MM.1S (cell line): ENCODE measurements around the gene PSMB5.

ENCODE experiments used
- CTCF ChIP-seq: fragments of 300-600 bp; sonication (generic); IDR thresholded peaks from 2 replicates; pipeline ENCODE4 v1.5.1; 2016; ENCODE audit warnings: antibody characterized with exemption, low read length, mixed read lengths
- EZH2 ChIP-seq: fragments of 300-600 bp; sonication (generic); optimal IDR thresholded peaks from 2 replicates; pipeline ENCODE3; 2017; ENCODE audit warnings: low read depth, mild to moderate bottlenecking, antibody characterized with exemption, low read length, mixed read lengths
- EZH2phosphoT487 ChIP-seq: fragments of 300-600 bp; sonication (generic); IDR thresholded peaks from 2 replicates; pipeline ENCODE4 v1.6.1; 2018; ENCODE audit warnings: antibody characterized with exemption, low read length

- no peak for TF ChIP-seq CTCF
- no peak for TF ChIP-seq EZH2
- no peak for TF ChIP-seq EZH2phosphoT487
Measured at GRCh38 chr14:23024612-23025075, 10.1 kb downstream of the PSMB5 start.
